Measurements from ENCODE around the gene BUD23. TPM values are rescaled to one million over a fixed set of nuclear protein-coding genes. Genes with fewer than 3 reads are reported as not detected.
"Not testable (repeated sequence)": the region's sequence is repeated elsewhere in the genome, so short reads cannot be mapped to it uniquely, and the experiment has no call there.

Gene BUD23
- total and polyA plus RNA-seq, 2 donors (not counting 3 experiments of a cell fraction or from before 2014, with no cell fraction given) = 62.1 to 64.6 TPM

DNA sequence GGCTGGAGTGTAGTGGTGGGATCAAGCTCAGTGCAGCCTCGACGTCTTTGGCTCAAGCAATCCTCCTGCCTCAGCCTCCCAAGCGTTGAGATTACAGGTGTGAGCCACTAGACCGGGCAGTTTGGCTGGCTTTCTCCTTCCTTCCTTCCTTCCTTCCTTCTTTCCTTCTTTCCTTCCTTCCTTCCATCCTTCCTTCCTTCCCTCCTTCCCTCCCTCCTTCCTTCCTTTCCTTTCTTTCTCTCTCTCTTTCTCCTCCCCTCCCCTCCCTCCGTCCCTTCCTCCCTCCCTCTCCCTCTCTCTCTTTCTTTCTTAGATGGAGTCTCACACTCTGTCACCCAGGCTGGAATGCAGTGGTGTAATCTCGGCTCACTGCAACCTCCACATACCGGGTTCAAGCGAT lies 23.4 kb upstream of the BUD23 start:
- Histone ChIP-seq H3K4me2 (ENCODE audit: insufficient read depth, low read length) (no peak overlapping the region), H3K27me3 (ENCODE audit: control insufficient read depth in 2 of 2, insufficient read depth in 2 of 2, low read length in 2 of 2) (peaks cover 0 to 2% of the 10 kb centered on the region in 2 experiments), H3K4me1 (ENCODE audit: control insufficient read depth, extremely low read depth, insufficient read depth, low read length) (no peaks in the 10 kb centered on the region), H3K79me2 (ENCODE audit: control insufficient read depth, insufficient read depth, low read length) (no peaks in the 10 kb centered on the region), H3K9me1 (replicated peaks; ENCODE audit: control insufficient read depth, extremely low read depth, insufficient read depth, low read length) (no peaks in the 10 kb centered on the region), H2AFZ (ENCODE audit: low read depth, low read length) (no peak overlapping the region), H3K4me3 (replicated peaks in 1 of 3; ENCODE audit: insufficient read depth in 1 of 3, low read depth in 1 of 3, low read length in 3 of 3) (no peak overlapping the region), H4K20me1 (replicated peaks; ENCODE audit: control insufficient read depth, extremely low read depth, insufficient read depth, low read length) (no peaks in the 10 kb centered on the region), H3K9ac (replicated peaks; ENCODE audit: extremely low read depth, insufficient read depth, low read length) (no peak overlapping the region), H3K9me3 (replicated peaks; ENCODE audit: control insufficient read depth, insufficient read depth, low read length) (no peaks in the 10 kb centered on the region), H3K27ac (ENCODE audit: insufficient read depth, low read depth, low read length) (no peak overlapping the region), H3K36me3 (ENCODE audit: control insufficient read depth in 2 of 2, extremely low read depth in 1 of 2, insufficient read depth in 2 of 2, low read length in 2 of 2) (no peaks in the 10 kb centered on the region)
- dilution Hi-C loops (cut with MboI; ENCODE audit: extremely low pct_ligation_motif_present, low sequenced_read_pairs) (no loop called here), intact Hi-C loops (cut with micrococcal nuclease) (no loop called here)
- POLR2A ChIA-PET = no interaction called here
- CTCF ChIA-PET = interaction anchor here (1.0 kb wide), 1 partner anchor 53 kb away, joined by 5 read pairs; no protein-coding TSS in a partner anchor
- FAIRE-seq (no peak), DNase-seq (ENCODE audit: low read depth, low spot score) (no peak)
- TF ChIP-seq EZH2 (IDR thresholded peaks at IDR 0.05; ENCODE audit: borderline replicate concordance, low read depth, low read length, severe bottlenecking) = no peak
- TF ChIP-seq JUN (IDR thresholded peaks at IDR 0.05; ENCODE audit: borderline replicate concordance, insufficient read depth, insufficient read length, low read depth) = no peak
- TF ChIP-seq POLR2AphosphoS5 (IDR thresholded peaks at IDR 0.05; ENCODE audit: insufficient read depth, low read depth, low read length) = no peak
- TF ChIP-seq, protein P1, sequence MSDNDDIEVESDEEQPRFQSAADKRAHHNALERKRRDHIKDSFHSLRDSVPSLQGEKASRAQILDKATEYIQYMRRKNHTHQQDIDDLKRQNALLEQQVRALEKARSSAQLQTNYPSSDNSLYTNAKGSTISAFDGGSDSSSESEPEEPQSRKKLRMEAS (IDR thresholded peaks at IDR 0.05; ENCODE audit: insufficient read depth, insufficient read length) = no peak
- no peak for TF ChIP-seq POLR2A (IDR thresholded peaks at IDR 0.05; ENCODE audit: low read depth, low read length)
- TF ChIP-seq FOS (IDR thresholded peaks at IDR 0.05; ENCODE audit: borderline replicate concordance, insufficient read depth, low read length) = no peak
- TF ChIP-seq, protein P2, sequence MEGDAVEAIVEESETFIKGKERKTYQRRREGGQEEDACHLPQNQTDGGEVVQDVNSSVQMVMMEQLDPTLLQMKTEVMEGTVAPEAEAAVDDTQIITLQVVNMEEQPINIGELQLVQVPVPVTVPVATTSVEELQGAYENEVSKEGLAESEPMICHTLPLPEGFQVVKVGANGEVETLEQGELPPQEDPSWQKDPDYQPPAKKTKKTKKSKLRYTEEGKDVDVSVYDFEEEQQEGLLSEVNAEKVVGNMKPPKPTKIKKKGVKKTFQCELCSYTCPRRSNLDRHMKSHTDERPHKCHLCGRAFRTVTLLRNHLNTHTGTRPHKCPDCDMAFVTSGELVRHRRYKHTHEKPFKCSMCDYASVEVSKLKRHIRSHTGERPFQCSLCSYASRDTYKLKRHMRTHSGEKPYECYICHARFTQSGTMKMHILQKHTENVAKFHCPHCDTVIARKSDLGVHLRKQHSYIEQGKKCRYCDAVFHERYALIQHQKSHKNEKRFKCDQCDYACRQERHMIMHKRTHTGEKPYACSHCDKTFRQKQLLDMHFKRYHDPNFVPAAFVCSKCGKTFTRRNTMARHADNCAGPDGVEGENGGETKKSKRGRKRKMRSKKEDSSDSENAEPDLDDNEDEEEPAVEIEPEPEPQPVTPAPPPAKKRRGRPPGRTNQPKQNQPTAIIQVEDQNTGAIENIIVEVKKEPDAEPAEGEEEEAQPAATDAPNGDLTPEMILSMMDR (IDR thresholded peaks at IDR 0.05; ENCODE audit: extremely low read depth in 1 of 2, insufficient read depth in 1 of 2, low read depth in 1 of 2, low read length in 2 of 2) = no peak
- no peak for TF ChIP-seq MYC (IDR thresholded peaks at IDR 0.05; ENCODE audit: low read depth, low read length)
- TF ChIP-seq GATA2 (IDR thresholded peaks at IDR 0.05; ENCODE audit: insufficient read depth, insufficient read length, low read depth, low read length) = no peak
- BruUV-seq (replicated peaks) = no TSS peak

DNA sequence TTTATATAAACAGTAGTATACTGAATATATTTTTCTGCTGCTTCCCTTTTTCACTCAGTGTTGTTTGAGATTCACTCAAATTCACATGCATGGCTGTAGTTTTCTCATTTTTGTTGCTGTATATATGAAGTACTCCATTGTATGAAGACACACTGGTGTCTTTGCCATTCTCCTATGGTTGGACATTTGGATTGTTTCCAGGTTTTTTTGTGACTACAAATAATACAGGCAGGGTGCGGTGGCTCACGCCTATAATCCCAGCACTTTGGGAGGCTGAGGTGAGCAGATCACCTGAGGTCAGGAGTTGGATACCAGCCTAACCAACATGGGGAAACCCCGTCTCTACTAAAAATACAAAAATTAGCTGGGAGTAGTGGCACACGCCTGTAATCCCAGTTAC lies 22.8 kb upstream of the BUD23 start:
- CTCF ChIA-PET; BruUV-seq (replicated peaks); H3K79me2 ChIP-seq (ENCODE audit: control insufficient read depth, insufficient read depth, low read length); H3K9me3 ChIP-seq (replicated peaks; ENCODE audit: control insufficient read depth, insufficient read depth, low read length); H3K36me3 ChIP-seq (ENCODE audit: control insufficient read depth in 2 of 2, extremely low read depth in 1 of 2, insufficient read depth in 2 of 2, low read length in 2 of 2); H3K9ac ChIP-seq (replicated peaks; ENCODE audit: extremely low read depth, insufficient read depth, low read length); dilution Hi-C loops (cut with MboI; ENCODE audit: extremely low pct_ligation_motif_present, low sequenced_read_pairs); H2AFZ ChIP-seq (ENCODE audit: low read depth, low read length); FAIRE-seq; H3K27ac ChIP-seq (ENCODE audit: insufficient read depth, low read depth, low read length); H4K20me1 ChIP-seq (replicated peaks; ENCODE audit: control insufficient read depth, extremely low read depth, insufficient read depth, low read length); H3K4me1 ChIP-seq (ENCODE audit: control insufficient read depth, extremely low read depth, insufficient read depth, low read length); H3K27me3 ChIP-seq (ENCODE audit: control insufficient read depth in 2 of 2, insufficient read depth in 2 of 2, low read length in 2 of 2); H3K4me3 ChIP-seq (replicated peaks in 1 of 3; ENCODE audit: insufficient read depth in 1 of 3, low read depth in 1 of 3, low read length in 3 of 3); intact Hi-C loops (cut with micrococcal nuclease); H3K4me2 ChIP-seq (ENCODE audit: insufficient read depth, low read length); DNase-seq (ENCODE audit: low read depth, low spot score); H3K9me1 ChIP-seq (replicated peaks; ENCODE audit: control insufficient read depth, extremely low read depth, insufficient read depth, low read length); POLR2A ChIA-PET: not testable (repeated sequence)

Measured in endothelial cell of umbilical vein (primary cell).